Glomerular visceral epithelial cell (primary cell): ENCODE data around the gene ELOVL5.
"Not testable (repeated sequence)": the region's sequence is repeated elsewhere in the genome, so short reads cannot be mapped to it uniquely, and the experiment has no call there.

Source experiments
- DNase-seq: peaks from one replicate; pipeline ENCODE4 v3.0.0-alpha.2; 2016; ENCODE audit errors: extremely low spot score

The ELOVL5 gene

DNA sequence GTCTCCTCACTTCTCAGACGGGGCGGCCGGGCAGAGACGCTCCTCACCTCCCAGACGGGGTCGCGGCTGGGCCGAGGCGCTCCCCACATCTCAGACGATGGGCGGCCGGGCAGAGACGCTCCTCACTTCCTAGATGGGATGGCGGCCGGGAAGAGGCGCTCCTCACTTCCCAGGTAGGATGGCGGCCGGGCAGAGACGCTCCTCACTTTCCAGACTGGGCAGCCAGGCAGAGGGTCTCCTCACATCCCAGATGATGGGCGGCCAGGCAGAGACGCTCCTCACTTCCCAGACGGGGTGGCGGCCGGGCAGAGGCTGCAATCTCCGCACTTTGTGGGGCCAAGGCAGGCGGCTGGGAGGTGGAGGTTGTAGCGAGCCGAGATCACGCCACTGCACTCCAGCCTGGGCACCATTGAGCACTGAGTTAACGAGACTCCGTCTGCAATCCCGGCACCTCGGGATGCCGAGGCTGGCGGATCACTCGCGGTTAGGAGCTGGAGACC, 43.2 kb downstream of the ELOVL5 start:
- DNase-seq = not testable (repeated sequence)

DNA sequence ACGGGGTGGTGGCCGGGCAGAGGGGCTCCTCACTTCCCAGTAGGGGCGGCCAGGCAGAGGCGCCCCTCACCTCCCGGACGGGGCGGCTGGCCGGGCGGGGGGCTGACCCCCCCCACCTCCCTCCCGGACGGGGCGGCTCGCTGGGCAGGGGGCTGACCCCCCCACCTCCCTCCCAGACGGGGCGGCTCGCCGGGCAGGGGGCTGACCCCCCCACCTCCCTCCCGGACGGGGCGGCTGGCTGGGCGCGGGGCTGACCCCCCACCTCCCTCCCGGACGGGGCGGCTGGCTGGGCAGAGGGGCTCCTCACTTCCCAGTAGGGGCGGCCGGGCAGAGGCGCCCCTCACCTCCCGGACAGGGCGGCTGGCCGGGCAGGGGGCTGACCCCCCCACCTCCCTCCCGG, 43.8 kb downstream of the ELOVL5 start:
- not testable (repeated sequence) for DNase-seq

DNA sequence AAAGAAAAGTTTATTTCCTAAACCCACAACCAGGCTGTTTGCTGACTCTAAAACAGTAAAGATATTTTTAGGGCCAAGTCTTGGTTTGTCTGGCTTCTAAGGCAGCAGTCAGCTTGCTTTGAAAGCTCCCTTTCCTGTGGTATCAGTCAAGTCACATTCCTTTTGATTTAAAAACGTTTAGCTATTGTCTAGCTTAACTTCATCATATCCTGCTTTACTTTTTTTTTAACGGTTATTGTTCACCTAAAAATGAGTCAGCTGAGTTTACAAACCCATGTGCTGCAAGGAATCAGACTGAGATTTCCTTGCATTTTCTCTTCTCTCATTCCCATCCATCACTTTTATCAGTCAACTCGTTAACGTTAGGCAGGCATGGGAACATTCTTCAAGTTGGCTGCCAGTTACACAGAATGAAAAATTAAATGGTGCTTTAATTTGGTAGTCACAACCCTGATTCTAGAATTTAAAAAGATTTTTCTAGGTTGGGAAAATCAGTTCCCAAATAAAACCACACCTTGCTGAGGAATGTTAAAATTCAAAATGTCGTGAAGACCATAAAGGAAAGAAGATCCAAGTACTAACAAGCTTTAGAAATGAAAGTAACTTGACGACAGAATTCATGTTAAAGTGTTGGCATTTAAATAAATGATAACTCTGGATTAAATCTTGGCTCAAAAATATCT, 45.9 kb downstream of the ELOVL5 start:
- peak; percentile 67 for DNase-seq

DNA sequence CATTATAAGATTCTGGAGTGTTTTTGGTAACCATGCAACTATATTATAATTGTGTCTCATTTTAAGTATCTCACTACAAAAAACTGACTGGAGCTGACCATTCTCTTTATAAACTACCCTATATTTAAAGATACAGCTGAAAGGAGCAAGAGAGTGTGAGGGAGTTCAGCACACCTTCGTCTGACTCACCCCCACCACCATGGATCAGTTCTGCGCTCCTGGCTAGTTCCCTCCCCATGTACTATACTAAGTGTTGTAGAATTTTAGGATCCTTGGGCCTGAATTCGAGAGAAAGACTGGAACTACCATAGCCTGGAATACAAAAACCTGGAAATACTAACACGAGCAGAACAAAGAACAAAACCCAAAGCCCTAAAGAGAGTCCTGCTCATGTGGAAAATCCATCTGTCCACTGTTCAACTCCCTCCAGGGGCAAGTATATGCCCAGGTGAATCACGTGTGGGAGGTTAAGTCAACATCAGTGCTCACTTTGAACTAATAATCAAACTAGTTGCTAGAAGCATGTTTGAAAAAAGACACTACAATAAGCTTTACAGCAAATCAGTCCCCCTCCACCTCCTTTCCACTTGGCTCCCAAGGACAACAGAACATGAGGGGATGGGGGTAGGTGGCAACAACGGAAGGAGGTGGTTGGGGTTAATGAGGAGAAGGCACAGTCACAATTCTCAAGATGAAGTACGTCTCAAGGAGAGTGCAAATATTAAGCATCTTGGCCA, 46.8 kb downstream of the ELOVL5 start:
- peak; percentile 17 for DNase-seq

DNA sequence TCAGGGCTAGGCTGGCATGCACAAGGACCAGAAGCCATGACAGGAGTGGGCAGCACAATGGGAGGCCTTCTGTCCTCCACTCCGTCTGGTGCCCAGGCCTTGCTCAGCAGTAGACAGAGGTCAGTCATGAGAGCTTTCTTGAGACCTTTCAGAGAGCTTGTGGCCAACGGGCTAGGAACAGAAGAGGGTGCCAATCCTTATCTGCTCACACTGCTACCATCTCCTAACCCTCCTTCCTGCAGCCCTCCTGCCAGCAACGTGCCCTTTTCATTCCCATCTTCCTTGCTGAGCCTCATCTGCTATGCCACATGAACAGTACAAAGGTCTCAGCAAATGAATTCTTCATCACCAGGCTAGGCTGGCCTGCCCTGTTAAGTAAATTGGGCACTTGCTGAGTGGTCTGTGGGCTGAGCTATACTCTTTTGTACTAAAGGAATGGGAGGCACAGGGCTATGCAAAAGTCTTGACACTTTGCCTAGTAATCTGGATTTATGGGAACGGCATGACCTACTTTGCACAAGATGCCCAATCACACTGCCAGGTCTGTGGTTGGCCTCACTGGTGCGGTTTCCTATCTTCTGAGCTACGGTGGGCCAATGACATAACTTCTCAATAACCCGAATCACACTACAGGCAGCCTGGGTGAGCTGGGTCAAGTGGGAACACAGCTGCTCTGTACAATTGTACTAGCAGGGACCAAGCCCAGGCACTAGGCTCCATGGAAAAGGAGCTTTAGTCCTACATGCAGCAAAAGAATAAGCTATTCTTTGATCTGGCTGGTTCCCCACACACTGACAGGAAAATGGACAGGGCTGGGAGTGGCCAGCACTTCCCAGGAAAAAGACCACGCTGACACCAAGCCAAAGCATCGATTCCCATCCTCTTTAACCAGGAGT, 47.8 kb downstream of the ELOVL5 start:
- DNase-seq = peak; percentile 71

DNA sequence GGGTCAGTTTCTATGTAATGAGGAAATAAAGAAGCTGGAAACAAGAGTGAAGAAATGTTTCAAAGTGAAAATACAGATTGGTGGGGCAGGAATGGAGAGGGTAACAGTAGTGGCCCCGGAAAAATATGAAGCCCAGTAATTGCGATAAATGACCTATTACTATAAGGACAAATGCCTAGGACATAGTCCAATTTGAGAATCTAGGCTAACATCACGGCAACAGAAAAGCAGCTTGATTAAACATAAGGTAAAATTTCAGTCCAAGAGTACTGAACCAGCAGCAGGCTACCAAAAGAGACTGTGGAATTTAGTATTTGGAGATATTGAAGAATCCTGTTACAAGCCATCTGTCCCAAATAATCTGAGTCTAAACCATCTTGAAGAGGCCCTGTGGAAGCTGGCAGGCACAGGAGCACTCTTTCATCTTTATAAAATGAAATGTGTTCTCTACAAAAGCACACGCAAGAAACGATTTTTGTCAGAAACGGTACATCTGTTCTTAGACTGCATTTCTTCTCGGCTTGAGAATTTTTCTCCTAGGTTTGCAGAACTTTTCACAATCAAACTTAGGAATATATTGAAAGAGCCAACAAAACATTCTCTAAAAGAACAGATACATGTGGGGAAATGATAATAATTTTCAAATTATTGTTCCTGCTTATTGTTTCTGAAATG, 49.3 kb downstream of the ELOVL5 start:
- DNase-seq = no peak

DNA sequence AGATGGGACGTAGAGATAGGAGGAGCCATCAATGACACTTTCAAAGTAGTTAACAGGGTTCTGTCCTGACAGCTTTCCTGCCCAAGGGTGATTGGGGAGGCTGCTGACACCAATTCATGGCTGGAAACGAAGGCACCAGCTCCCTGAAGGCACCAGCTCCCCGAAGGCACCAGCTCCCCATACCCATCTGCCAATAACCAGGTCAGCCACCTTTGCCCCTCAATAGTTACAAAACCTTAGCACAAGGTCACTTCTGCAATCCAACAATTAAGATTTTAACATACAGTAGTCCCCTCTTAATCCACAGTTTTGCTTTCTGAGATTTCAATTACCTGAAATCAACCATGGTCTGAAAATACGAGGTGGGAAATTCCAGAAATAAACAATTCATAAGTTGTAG, 51.7 kb downstream of the ELOVL5 start:
- no peak for DNase-seq

DNA sequence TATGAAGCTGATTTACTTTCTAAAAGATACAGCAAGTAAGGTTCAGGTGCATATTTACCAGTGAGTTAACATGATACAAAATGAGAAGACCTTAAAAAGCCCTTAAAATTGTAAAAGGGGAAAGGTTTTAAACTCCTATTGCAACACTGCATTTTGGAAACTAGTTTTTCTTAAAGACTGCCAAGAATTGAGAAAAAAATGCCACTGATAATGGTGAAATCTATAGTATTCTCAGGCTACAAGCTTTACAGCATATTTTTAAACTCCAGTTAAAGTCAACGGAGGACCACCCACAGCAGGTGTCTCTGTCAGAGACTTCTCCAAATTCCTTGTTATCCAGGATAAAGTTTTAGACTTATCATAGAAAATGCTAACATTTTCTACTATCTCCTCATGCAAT, 53.6 kb downstream of the ELOVL5 start:
- no peak for DNase-seq

DNA sequence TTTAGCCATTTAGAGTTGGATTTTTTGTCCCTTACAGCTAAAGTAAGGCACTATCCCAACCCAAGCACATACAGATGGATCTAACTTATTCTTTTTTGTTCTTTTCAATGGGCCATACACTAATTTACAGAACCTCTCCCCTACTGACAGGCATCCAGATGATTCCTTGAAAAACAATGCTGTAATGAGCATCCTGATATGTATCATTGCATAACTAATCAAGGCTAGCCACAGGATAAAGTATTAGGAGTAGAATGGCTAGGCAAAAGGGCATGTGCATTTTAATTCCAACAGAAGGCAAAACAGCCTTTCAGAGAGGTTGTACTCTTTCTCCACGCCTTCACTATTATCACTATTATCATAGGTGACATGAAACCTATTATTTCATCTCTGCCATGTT, 54.1 kb downstream of the ELOVL5 start:
- no peak for DNase-seq

DNA sequence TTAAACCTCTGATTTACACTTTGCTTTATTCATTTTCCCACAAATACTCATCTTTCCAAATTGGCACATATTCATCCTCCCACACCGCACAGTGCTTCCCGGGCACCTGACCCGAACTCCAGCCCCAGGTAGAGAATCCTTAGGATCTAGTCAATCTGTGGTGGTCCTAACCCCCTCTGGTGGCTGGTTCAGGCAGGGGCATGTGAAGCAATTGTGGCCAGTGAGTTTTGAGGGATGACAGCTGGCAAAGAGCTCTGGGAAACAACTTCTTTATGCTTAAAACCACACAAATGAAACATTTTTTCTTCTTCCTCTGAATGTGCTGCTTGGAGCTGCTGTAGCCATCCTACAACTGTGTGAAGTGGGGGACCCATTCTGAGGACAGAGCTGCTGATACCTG, 54.7 kb downstream of the ELOVL5 start:
- no peak for DNase-seq

DNA sequence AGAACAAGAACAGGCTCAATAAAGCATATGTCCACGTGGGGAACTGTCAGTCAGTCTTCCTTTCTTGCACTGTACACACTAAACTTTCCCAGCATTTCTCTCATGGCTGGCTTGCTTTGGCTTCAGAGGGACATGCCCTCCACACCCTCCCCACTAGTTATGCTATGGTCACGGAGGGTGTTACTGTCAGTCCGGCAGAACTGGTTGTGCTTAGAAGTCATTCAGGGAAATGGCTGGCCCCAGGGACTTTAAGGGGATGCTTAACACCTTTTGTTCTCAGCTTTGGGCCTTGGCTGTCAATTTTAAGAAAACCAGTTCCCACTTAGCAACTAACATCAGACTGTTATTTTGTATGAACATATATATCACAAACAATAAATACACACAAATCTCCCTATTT, 55.1 kb downstream of the ELOVL5 start:
- DNase-seq = no peak

DNA sequence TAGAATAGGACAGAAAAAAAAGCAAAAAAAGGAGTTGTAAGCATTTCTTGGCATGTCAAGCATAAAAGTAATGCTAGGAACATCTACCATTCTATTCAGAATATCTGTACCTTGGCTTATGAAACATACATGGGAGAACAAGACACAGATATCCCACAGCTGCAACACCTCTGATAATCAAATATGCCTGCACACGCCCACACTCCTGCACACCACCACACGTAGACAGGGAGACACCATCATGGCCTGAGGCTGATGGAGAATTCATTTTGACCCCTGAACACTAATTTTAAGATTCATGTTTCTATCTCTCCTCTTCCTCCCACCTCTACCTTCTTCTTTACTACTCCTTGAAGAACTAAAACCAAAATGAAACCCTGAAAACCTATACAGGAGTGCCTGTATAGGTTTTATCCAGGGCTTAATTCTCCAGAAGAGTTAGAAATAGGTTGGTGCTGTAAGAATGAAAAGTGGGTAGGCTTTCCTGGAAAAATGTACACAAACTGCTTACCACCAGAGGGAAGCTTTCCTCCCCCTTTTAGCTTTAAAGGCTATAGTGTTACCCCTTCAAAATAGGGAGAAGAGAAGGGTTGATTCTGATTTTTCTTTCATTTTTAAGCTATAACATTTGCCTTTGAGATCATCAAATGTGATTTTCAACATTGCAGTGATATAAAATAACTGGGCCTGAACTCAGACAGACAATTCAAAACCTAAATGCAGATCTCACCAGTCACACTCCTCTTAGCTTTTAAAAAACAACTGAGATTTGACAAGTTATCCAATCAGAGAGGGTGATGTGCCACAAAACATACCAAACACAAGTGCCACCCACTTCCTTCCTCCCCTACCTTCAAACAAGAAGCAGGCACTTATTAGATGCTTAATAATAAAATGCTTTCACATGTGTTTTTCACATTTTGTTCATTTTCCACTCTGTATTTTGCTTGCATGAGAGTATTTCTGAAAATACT, 57.9 kb downstream of the ELOVL5 start:
- DNase-seq = no peak

DNA sequence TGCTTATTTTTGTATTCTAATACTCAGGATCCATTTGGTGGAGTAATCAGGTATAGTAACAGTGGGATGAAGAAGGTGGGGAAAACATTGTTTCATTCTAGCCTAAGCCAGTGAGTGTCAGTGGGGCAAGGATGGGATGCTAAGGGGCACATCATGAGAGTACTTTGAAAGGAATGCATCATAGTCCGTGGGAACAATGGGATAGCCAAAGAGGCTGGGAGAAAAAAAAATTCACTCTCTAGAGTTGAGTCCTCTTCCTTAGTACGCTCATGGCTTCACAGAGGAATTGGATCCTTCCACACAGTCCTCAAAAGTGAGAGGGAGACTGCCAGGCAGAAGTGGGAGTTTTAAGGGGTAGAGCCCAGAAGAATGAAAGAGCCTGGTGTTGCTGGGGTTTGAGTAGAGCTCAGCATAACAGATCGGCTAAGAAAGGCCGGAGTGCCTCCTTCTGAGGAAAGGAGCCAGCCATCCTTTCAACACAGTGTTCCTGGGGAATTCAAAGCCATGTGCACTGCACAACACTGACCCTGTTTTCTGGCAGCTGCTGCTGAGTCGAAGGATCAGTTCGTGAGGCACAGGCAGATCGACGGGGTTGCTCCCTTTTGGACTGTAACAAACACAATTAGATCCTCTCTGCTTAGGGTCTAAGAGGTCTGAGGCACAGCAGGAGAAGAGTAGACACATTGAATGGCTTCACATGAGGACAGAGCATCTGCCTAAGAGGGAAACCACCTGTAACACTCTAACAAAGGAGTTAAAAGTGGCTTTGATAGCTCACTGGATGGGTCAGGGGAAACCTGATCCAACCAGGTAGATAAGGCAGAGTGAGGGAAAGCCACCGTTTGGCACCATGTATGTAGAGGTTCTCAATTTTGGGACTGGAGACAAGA, 61.2 kb downstream of the ELOVL5 start:
- no peak for DNase-seq

DNA sequence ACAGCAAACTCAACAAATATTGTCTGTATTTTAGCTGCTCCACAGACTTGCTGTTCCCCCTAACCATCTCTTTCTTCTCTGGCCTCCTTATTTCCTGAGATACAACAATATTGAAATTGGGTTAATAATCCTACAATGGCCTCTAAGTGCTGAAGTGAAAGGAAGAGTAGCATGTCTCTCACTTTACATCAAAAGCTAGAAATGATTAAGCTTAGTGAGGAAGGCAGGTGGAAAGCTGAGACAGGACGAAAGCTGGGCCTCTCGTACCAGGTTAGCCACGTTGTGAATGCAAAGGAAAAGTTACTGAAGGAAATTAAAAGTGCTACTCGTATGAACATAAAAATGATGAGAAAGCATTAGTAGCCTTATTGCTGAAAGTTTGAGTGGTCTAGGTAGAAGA, 63.8 kb downstream of the ELOVL5 start:
- no peak for DNase-seq

DNA sequence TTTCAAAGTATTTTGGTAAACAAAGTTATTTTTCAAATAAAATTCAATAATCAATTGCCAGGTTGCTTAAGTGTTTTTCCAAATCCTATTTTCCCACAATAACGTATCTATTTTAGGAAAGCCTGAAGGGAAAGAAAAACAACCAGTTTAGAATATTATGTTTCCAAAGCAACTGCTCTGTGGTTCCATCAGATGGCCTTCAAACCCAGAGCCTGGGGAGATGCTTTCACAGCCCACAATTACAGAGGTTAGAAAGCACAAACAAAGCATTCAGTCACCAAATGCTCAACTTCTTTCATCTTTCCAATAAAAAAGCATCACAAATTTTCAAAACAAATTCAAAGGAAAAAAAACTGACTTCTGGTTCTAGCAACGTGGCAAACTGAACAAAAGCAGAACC, 66.0 kb downstream of the ELOVL5 start:
- no peak for DNase-seq

DNA sequence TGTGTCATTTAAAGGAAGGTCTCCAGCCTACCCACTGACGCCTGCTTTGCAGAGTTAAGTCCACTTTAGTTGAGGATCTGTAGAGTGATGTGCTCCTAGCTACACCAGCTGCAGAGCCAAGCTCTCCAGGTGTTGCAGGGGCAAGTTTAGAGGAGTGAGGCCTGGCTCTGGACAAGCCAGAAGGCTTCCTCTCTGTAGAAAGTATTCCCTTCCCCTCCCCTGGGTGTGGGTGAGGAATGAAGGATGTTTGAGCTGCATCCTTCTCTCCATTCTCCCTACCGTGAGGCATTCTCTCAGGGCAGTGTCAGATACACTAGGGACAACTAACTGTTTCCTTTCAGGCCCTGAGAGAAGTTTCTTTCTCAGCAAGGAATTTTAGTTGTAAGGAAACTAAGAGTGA, 66.5 kb downstream of the ELOVL5 start:
- no peak for DNase-seq

DNA sequence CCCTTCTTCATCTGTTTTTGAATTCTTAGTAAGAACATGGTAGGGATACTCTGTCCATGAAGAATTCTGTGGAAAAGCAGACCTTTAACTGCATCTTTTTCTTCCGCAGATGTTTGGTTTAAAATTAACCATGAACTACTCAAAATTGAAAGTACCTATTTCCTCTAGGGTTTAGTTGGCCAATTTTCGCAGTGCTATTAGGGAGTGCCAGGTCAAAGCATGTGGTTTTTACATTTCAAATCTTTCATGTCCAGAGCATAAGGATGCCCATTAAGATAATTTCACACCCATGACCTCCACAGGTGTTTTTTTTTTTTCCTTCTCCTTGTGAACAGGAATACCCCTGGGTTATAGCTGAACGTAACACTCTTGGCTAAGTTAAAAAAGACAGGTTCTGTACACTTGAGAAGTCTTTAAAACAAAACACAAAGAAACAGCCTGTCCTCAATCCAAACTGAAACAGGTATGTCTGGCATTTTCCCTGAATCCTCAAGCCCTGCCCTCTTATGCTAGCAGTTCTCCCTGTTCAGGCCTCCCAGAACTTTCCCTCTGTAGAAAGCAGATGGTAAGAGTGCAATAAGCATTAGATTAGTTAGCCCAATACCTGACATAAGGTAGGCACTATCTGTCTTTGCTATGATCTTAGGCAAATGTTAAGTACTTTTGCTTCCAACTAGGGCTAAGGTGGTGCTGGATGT, 67.1 kb downstream of the ELOVL5 start:
- DNase-seq = no peak

DNA sequence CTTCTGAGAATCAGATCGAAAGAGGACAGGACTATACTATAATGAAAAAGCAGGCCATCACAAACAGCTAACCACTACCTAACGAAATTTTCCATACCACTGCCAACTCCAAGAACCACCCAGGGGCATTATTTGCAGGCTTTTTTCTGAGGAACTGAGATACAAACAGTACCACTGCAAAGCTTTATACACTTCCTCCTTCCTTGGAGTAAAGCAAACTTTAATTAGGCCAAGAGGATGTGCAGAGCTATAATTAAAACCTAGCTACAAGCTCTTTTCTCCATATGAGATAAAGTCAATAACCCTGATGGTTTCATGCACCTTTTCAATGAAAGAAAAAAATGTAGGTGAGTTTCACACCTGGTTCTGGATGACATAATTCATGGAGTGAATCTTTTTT, 68.5 kb downstream of the ELOVL5 start:
- no peak for DNase-seq

DNA sequence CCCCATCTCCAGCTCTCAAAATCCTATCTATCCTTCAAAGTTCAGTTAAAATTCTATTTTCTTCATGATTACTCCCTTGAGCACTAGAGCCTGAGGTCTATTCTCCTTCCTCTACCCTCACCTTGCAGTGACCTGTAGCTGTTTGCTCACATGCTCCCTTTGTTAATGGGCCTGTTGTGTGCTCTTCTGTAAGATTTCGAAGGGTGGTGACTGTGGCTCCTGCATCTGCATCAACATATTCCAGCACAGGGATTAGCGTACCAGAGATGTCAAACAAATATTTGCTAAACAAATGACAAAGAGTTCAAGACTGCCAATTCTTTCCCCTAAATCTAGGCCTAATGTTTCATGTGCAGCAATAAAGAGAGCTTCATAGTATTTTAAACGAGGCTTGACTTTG, 69.5 kb downstream of the ELOVL5 start:
- no peak for DNase-seq
